H1 (cell line): ENCODE data around the gene CARD18. TPM values are rescaled to one million over a fixed set of nuclear protein-coding genes. Genes with fewer than 3 reads are reported as not detected.

Experiments
- CTCF ChIA-PET: fragments of 300-600 bp; sonication (Branson Sonifier 250); formaldehyde crosslinking; loops from one replicate; lab custom pipeline; 2021; ENCODE audit not compliant: partially characterized antibody; lab: Charles Lee
- POLR2A ChIA-PET: fragments of 300-600 bp; sonication (Branson Sonifier 250); formaldehyde crosslinking; loops from one replicate; lab custom pipeline; 2021; ENCODE audit warnings: inconsistent platforms; ENCODE audit not compliant: partially characterized antibody; lab: Charles Lee
- DNase-seq, 2 experiments: peaks; one replicate each; pipeline versions ENCODE4 v3.0.0 to v3.0.0-alpha.2; 2010 to 2022; ENCODE audit warnings: low spot score in 2 of 2, low read depth in 1 of 2, mixed read lengths in 1 of 2
- FAIRE-seq: peaks from 2 replicates; lab custom pipeline; 2011; peaks lifted over from hg19 to GRCh38; lab: Jason Lieb, UNC
- H2AFZ ChIP-seq: 2 replicates; pipeline ENCODE4 v1.8.1; 2012; ENCODE audit warnings: low read length, inconsistent platforms
- H2AK5ac ChIP-seq: 2 replicates; pipeline ENCODE4 v1.6.1; 2013; ENCODE audit warnings: low read depth, low read length
- H2BK120ac ChIP-seq: replicated peaks from 2 replicates; pipeline ENCODE3; 2013; ENCODE audit warnings: low read depth, low read length, inconsistent platforms
- H2BK12ac ChIP-seq: 2 replicates; pipeline ENCODE4 v1.6.1; 2013; ENCODE audit warnings: low read depth, low read length
- H2BK15ac ChIP-seq: 2 replicates; pipeline ENCODE4 v1.6.1; 2013; ENCODE audit warnings: low read length
- H2BK20ac ChIP-seq: 2 replicates; pipeline ENCODE4 v1.6.1; 2013; ENCODE audit warnings: low read length
- H2BK5ac ChIP-seq: 2 replicates; pipeline ENCODE4 v1.6.1; 2013; ENCODE audit warnings: low read depth, low read length
- H3K14ac ChIP-seq: 2 replicates; pipeline ENCODE4 v1.6.1; 2013; ENCODE audit warnings: inconsistent platforms; ENCODE audit not compliant: insufficient read length
- H3K18ac ChIP-seq: 2 replicates; pipeline ENCODE4 v1.6.1; 2013; ENCODE audit warnings: low read length; ENCODE audit errors: extremely low read depth
- H3K23ac ChIP-seq: 2 replicates; pipeline ENCODE4 v1.6.1; 2013; ENCODE audit warnings: inconsistent platforms; ENCODE audit not compliant: insufficient read length
- H3K23me2 ChIP-seq: 2 replicates; pipeline ENCODE4 v1.6.1; 2013; ENCODE audit warnings: low read depth, low read length
- H3K27ac ChIP-seq: 2 replicates; pipeline ENCODE4 v1.6.1; 2011; ENCODE audit warnings: low read depth, low read length, inconsistent platforms
- H3K27me3 ChIP-seq, 4 experiments: replicated peaks in 1 of 4; 1 replicate in 1 of 4; 2 replicates in 3 of 4; pipeline versions ENCODE4 v1.6.1 to v1.8.1; 2011 to 2013; ENCODE audit warnings: low read length in 3 of 4, mild to moderate bottlenecking in 3 of 4, inconsistent platforms in 2 of 4, mixed read lengths in 2 of 4, moderate library complexity in 1 of 4; ENCODE audit not compliant: control insufficient read depth in 3 of 4, insufficient read depth in 3 of 4; ENCODE audit errors: extremely low read depth in 1 of 4
- H3K36me3 ChIP-seq, 4 experiments: 2 replicates each; pipeline versions ENCODE4 v1.6.1 to v1.8.1; 2011 to 2013; ENCODE audit warnings: mild to moderate bottlenecking in 4 of 4, low read length in 3 of 4, moderate library complexity in 2 of 4, control low read depth in 1 of 4, inconsistent platforms in 1 of 4; ENCODE audit not compliant: insufficient read depth in 4 of 4, control insufficient read depth in 2 of 4
- H3K4ac ChIP-seq: replicated peaks from 2 replicates; pipeline ENCODE3; 2013; ENCODE audit warnings: low read length, low read depth, mixed read lengths, inconsistent platforms; ENCODE audit not compliant: insufficient read length
- H3K4me1 ChIP-seq, 4 experiments: replicated peaks in 1 of 4; 1 replicate in 1 of 4; 2 replicates in 3 of 4; pipeline versions ENCODE4 v1.6.1 to v1.8.1; 2011 to 2013; ENCODE audit warnings: low read length in 3 of 4, inconsistent platforms in 2 of 4, mixed read lengths in 1 of 4; ENCODE audit not compliant: insufficient read depth in 4 of 4, control insufficient read depth in 3 of 4
- H3K4me2 ChIP-seq, 2 experiments: 2 replicates each; pipeline versions ENCODE4 v1.6.1 to v1.8.1; 2011 to 2013; ENCODE audit warnings: low read depth in 2 of 2, low read length in 2 of 2, control low read depth in 1 of 2, inconsistent platforms in 1 of 2, mild to moderate bottlenecking in 1 of 2; ENCODE audit not compliant: insufficient read depth in 1 of 2
- H3K4me3 ChIP-seq, 4 experiments: fragments of 200-600, 300-600 bp in 1 of 4; sonication (generic), shearing (Covaris generic), sonication (Bioruptor Twin) in 1 of 4; 2 replicates each; pipeline versions ENCODE4 v1.5.1 to v1.8.1; 2011 to 2016; ENCODE audit warnings: low read length in 4 of 4, low read depth in 3 of 4, control low read depth in 2 of 4, inconsistent platforms in 2 of 4, mild to moderate bottlenecking in 2 of 4, mixed read lengths in 1 of 4, moderate library complexity in 1 of 4; ENCODE audit not compliant: insufficient read depth in 2 of 4; ENCODE audit errors: extremely low read depth in 1 of 4
- H3K56ac ChIP-seq: replicated peaks from 2 replicates; pipeline ENCODE3; 2013; ENCODE audit warnings: low read depth, mild to moderate bottlenecking, mixed read lengths, low read length, inconsistent platforms; ENCODE audit not compliant: insufficient read length
- H3K79me1 ChIP-seq: 2 replicates; pipeline ENCODE4 v1.6.1; 2013; ENCODE audit warnings: low read depth, low read length, control low read depth
- H3K79me2 ChIP-seq, 2 experiments: 2 replicates each; pipeline versions ENCODE4 v1.6.1 to v1.8.1; 2012 to 2013; ENCODE audit warnings: low read length in 2 of 2, mild to moderate bottlenecking in 2 of 2, inconsistent platforms in 1 of 2; ENCODE audit not compliant: insufficient read depth in 2 of 2, control insufficient read depth in 1 of 2
- H3K9ac ChIP-seq, 4 experiments: replicated peaks in 1 of 4; 1 replicate in 1 of 4; 2 replicates in 3 of 4; pipeline versions ENCODE4 v1.6.1 to v1.8.1; 2011 to 2013; ENCODE audit warnings: low read depth in 3 of 4, low read length in 3 of 4, control low read depth in 2 of 4, mild to moderate bottlenecking in 2 of 4, moderate library complexity in 2 of 4, inconsistent platforms in 1 of 4; ENCODE audit errors: extremely low read depth in 1 of 4
- H3K9me3 ChIP-seq, 2 experiments: 2 replicates each; pipeline versions ENCODE4 v1.6.1 to v1.8.1; 2012 to 2013; ENCODE audit warnings: mild to moderate bottlenecking in 2 of 2, moderate library complexity in 2 of 2, control low read depth in 1 of 2, inconsistent platforms in 1 of 2, low read depth in 1 of 2, low read length in 1 of 2, mixed read lengths in 1 of 2; ENCODE audit not compliant: insufficient read depth in 2 of 2
- H4K20me1 ChIP-seq, 2 experiments: replicated peaks in 1 of 2; 2 replicates each; pipeline versions ENCODE3 to v1.8.1; 2011 to 2013; ENCODE audit warnings: inconsistent platforms in 2 of 2, low read length in 2 of 2, mild to moderate bottlenecking in 1 of 2; ENCODE audit not compliant: insufficient read depth in 2 of 2, control insufficient read depth in 1 of 2
- H4K5ac ChIP-seq: 2 replicates; pipeline ENCODE4 v1.6.1; 2013; ENCODE audit warnings: low read length, low read depth, mixed read lengths, inconsistent platforms; ENCODE audit not compliant: insufficient read length
- H4K8ac ChIP-seq: 2 replicates; pipeline ENCODE4 v1.8.0; 2013; ENCODE audit warnings: mild to moderate bottlenecking, moderate library complexity, low read length, inconsistent platforms; ENCODE audit not compliant: insufficient read depth; ENCODE audit errors: extremely low read depth
- H4K91ac ChIP-seq: replicated peaks from 2 replicates; pipeline ENCODE3; 2013; ENCODE audit warnings: low read length, mixed read lengths, inconsistent platforms; ENCODE audit not compliant: insufficient read length
- CHD2 ChIP-seq: IDR thresholded peaks from 2 replicates; pipeline ENCODE4 v1.6.1; 2012; ENCODE audit warnings: low read length, improper control_type of control experiment
- EP300 ChIP-seq, 2 experiments: IDR thresholded peaks; 1 replicate in 1 of 2; 2 replicates in 1 of 2; pipeline ENCODE4 v1.6.1; 2011 to 2012; ENCODE audit warnings: low read depth in 2 of 2, low read length in 2 of 2, mild to moderate bottlenecking in 2 of 2, borderline replicate concordance in 1 of 2, inconsistent platforms in 1 of 2, moderate library complexity in 1 of 2
- EZH2 ChIP-seq: fragments of 200-600 bp; sonication (generic); IDR thresholded peaks from 2 replicates; pipeline ENCODE4 v1.7.1; 2012; ENCODE audit warnings: low read depth, mild to moderate bottlenecking, moderate library complexity, low read length, inconsistent platforms; ENCODE audit not compliant: severe bottlenecking
- FOSL1 ChIP-seq: IDR thresholded peaks from 2 replicates; pipeline ENCODE4 v1.6.1; 2011; ENCODE audit warnings: mild to moderate bottlenecking, low read depth, low read length, moderate library complexity; ENCODE audit not compliant: insufficient read depth
- HDAC2 ChIP-seq, 2 experiments: fragments of 300-600 bp in 1 of 2; sonication (generic) in 1 of 2; IDR thresholded peaks; 2 replicates each; pipeline ENCODE4 v1.6.1; 2011 to 2012; ENCODE audit warnings: low read depth in 2 of 2, low read length in 2 of 2, mild to moderate bottlenecking in 2 of 2, moderate library complexity in 2 of 2, borderline replicate concordance in 1 of 2, inconsistent platforms in 1 of 2
- POLR2AphosphoS5 ChIP-seq: IDR thresholded peaks from 2 replicates; pipeline ENCODE4 v1.6.1; 2011; ENCODE audit warnings: low read depth, low read length
- RBBP5 ChIP-seq: IDR thresholded peaks from 2 replicates; pipeline ENCODE4 v1.7.1; 2012; ENCODE audit warnings: low read depth, mild to moderate bottlenecking, inconsistent platforms, low read length, moderate library complexity, borderline replicate concordance
- RXRA ChIP-seq: IDR thresholded peaks from 2 replicates; pipeline ENCODE4 v1.6.1; 2011; ENCODE audit warnings: low read depth, mild to moderate bottlenecking, low read length, moderate library complexity; ENCODE audit not compliant: insufficient read depth
- WGBS, 2 experiments: shearing (Covaris generic) in 1 of 2; methylation state at CpG; one replicate each; pipeline versions ENCODE4 v1.1.6 to v1.1.7; 2013 to 2015; ENCODE audit warnings: low lambda C conversion rate in 2 of 2, mixed read lengths in 2 of 2, inconsistent platforms in 1 of 2, low coverage in 1 of 2, missing lambda C conversion rate in 1 of 2; ENCODE audit not compliant: insufficient replicate concordance in 2 of 2, insufficient coverage in 1 of 2, insufficient read length in 1 of 2; ENCODE audit errors: extremely low coverage in 1 of 2, missing lambda C conversion rate in 1 of 2; 5-methylcytosine and 5-hydroxymethylcytosine counted together
- polyA plus RNA-seq, 7 experiments: library from polyadenylated mRNA; depleted of rRNA in 3 of 7; stranded (reverse) in 5 of 7; unstranded in 2 of 7; fragments of >200 nt in 5 of 7; fragments of 200-250 nt in 2 of 7; gene quantifications; 1 replicate in 5 of 7; 2 replicates in 1 of 7; 4 replicates in 1 of 7; pipeline versions ENCODE4 v1.2.1 to v1.2.3, GENCODE V29; 2011 to 2013; ENCODE audit warnings: missing spikeins in 2 of 7, mixed read lengths in 2 of 7
- total RNA-seq: library from RNA; stranded (reverse); fragmentation: NEBNext Ultra II Directional; extraction: Animal tissue kit (Norgen Biotek cat#: 25700); gene quantifications from 2 replicates; pipeline ENCODE4 v1.2.1, GENCODE V29; 2021
- TF ChIP-seq, protein P1 (sequence below), 3 experiments: IDR thresholded peaks; 1 replicate in 2 of 3; 2 replicates in 1 of 3; pipeline versions ENCODE4 v1.5.1 to v1.6.1; 2011; ENCODE audit warnings: low read length in 3 of 3, mild to moderate bottlenecking in 3 of 3, inconsistent platforms in 2 of 3, low read depth in 1 of 3, moderate library complexity in 1 of 3; ENCODE audit not compliant: insufficient read depth in 1 of 3; ENCODE audit errors: control extremely low read depth in 1 of 3
- TF ChIP-seq, protein P2 (sequence below): IDR thresholded peaks from 2 replicates; pipeline ENCODE4 v1.6.1; 2012; ENCODE audit warnings: inconsistent platforms

Gene CARD18
- total and polyA plus RNA-seq, 2 of the 8 experiments (the other 6 are each of a cell fraction or from before 2014, with no cell fraction given) = not detected

DNA sequence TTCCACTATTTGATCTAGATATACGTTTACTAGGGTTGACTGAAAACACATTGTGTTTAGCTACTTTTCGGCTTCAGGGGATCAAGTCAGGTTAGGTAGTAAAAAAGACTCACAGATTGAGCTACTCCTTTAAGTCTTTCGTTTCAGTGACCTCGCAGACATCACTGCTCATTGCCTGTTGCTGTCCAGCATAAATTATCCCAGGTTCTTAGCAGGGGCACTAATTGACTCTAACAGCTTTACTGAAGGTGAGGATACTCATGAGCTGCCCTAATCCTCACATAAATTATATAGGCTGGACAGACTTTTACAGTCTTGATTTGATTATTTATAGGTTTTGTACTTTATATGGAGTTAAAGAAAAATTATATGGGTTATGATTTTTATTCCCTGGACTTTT lies 3.7 kb downstream of the CARD18 start:
- Histone ChIP-seq H3K79me2 (no peaks in the 10 kb centered on the region), H4K8ac (no peak overlapping the region), H3K4me2 (no peak overlapping the region), H3K23me2 (no peaks in the 10 kb centered on the region), H3K23ac (no peak overlapping the region), H2BK12ac (no peak overlapping the region), H2AFZ (no peak overlapping the region), H3K9me3 (peaks cover 5 to 6% of the 10 kb centered on the region in 2 experiments; a peak in 2 of 4 replicates), H3K14ac (no peak overlapping the region), H3K27ac (no peak overlapping the region), H3K18ac (no peak overlapping the region), H2BK15ac (no peak overlapping the region), H3K56ac (no peak overlapping the region), H2BK120ac (no peak overlapping the region), H2AK5ac (no peak overlapping the region), H3K79me1 (no peaks in the 10 kb centered on the region), H2BK5ac (no peak overlapping the region), H4K5ac (no peak overlapping the region), H3K4me3 (no peak overlapping the region), H3K27me3 (no peaks in the 10 kb centered on the region), H2BK20ac (no peak overlapping the region), H4K91ac (no peak overlapping the region), H3K4me1 (no peaks in the 10 kb centered on the region), H3K9ac (no peak overlapping the region), H3K36me3 (no peaks in the 10 kb centered on the region; a peak in 1 of 8 replicates), H3K4ac (no peak overlapping the region), H4K20me1 (no peaks in the 10 kb centered on the region)
- FAIRE-seq (no peak), DNase-seq (no peak)
- ChIA-PET CTCF (interaction anchor here (0.8 to 1.7 kb wide), 3 partner anchors 12 to 142 kb away, joined by 3 read pairs; no protein-coding TSS in a partner anchor), POLR2A (no interaction called here)
- WGBS, 2 experiments = 88% methylated on average over 4 of the region's 4 CpGs; no CpG with 5 or more reads in 1 of the 2 experiments
- TF ChIP-seq EP300 (IDR thresholded peaks at IDR 0.05; ENCODE audit: borderline replicate concordance in 1 of 2, low read depth in 2 of 2, low read length in 2 of 2) (no peak), CHD2 (no peak), EZH2 (no peak), POLR2AphosphoS5 (no peak), FOSL1 (no peak), RXRA (no peak), RBBP5 (no peak), HDAC2 (IDR thresholded peaks at IDR 0.05; ENCODE audit: borderline replicate concordance in 1 of 2, low read depth in 2 of 2, low read length in 2 of 2) (no peak)
- TF ChIP-seq, protein P1, sequence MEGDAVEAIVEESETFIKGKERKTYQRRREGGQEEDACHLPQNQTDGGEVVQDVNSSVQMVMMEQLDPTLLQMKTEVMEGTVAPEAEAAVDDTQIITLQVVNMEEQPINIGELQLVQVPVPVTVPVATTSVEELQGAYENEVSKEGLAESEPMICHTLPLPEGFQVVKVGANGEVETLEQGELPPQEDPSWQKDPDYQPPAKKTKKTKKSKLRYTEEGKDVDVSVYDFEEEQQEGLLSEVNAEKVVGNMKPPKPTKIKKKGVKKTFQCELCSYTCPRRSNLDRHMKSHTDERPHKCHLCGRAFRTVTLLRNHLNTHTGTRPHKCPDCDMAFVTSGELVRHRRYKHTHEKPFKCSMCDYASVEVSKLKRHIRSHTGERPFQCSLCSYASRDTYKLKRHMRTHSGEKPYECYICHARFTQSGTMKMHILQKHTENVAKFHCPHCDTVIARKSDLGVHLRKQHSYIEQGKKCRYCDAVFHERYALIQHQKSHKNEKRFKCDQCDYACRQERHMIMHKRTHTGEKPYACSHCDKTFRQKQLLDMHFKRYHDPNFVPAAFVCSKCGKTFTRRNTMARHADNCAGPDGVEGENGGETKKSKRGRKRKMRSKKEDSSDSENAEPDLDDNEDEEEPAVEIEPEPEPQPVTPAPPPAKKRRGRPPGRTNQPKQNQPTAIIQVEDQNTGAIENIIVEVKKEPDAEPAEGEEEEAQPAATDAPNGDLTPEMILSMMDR (IDR thresholded peaks at IDR 0.05; ENCODE audit: control extremely low read depth in 1 of 3, insufficient read depth in 1 of 3, low read depth in 1 of 3, low read length in 3 of 3) = no peak
- TF ChIP-seq, protein P2, sequence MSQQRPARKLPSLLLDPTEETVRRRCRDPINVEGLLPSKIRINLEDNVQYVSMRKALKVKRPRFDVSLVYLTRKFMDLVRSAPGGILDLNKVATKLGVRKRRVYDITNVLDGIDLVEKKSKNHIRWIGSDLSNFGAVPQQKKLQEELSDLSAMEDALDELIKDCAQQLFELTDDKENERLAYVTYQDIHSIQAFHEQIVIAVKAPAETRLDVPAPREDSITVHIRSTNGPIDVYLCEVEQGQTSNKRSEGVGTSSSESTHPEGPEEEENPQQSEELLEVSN = no peak
